ENCODE data around the gene SPATA31E1.

DNA sequence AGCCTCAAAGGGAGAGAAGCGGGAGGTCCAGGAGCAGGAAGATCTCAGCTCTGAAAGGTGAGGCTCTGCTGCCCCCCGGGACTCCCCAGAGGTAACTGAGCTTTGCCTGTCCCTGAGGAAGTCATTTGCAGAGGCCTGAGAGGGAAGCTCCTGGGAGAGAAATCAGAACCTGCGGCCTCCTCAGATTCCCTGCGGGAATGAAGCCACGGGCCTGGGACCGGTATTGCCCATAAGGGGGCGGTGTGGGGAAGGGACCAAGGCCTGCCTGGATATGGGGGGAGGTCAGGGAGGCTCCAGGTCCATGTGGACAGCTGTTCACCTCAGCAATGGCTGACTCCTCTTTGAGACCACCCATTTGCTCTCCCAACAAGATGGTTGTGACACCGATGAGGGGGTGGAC is 1.3 kb downstream of the SPATA31E1 start:
- TF ChIP-seq, protein P1, sequence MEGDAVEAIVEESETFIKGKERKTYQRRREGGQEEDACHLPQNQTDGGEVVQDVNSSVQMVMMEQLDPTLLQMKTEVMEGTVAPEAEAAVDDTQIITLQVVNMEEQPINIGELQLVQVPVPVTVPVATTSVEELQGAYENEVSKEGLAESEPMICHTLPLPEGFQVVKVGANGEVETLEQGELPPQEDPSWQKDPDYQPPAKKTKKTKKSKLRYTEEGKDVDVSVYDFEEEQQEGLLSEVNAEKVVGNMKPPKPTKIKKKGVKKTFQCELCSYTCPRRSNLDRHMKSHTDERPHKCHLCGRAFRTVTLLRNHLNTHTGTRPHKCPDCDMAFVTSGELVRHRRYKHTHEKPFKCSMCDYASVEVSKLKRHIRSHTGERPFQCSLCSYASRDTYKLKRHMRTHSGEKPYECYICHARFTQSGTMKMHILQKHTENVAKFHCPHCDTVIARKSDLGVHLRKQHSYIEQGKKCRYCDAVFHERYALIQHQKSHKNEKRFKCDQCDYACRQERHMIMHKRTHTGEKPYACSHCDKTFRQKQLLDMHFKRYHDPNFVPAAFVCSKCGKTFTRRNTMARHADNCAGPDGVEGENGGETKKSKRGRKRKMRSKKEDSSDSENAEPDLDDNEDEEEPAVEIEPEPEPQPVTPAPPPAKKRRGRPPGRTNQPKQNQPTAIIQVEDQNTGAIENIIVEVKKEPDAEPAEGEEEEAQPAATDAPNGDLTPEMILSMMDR (IDR thresholded peaks at IDR 0.05): peak; percentile 43
- no peak for TF ChIP-seq EZH2 (IDR thresholded peaks at IDR 0.05)
